Stimulated activated naive CD4-positive, alpha-beta T cell (primary cell): ENCODE measurements around the gene ERC2.

Experiments
- DNase-seq, 6 experiments: peaks; one replicate each; lab custom pipeline; 2025; lab: John Stamatoyannopoulos, UW

The ERC2 gene

DNA sequence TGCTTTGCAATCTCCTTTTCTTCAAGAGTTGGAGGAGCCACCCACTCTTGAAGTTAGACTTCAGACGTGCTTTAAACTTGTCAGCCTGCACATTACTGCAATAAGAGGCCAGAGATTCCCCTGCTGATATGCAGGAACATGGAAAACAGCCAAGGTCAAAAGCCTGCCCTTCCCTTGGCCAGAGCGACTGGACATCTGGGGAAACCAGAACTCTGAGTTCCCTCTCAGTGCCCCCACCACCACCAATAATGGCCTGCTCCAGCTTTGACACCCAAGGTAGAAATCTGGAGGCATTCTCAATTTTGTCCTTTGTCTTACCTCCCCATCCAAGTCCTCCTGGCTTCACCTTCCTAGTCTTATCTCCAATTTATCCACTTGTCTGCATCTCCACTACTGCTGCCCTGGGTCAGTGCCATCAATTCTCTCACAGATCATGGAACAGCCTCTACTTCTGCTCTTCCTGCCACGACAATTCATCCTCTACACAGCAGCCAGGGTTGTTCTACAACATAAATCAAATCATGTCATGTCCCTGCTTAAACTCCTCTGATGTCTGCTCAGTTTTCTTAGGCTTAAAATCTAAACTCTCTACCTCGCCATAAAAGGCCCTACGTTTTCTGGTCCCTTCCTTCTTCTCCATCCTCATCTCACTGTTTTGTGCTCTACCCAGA lies 789.6 kb downstream of the ERC2 start:
- no peak for DNase-seq

- no peak for DNase-seq
Observed at GRCh38 chr3:55676643-55677042, 791.6 kb downstream of the ERC2 start.

- DNase-seq, result no peak
Observed at GRCh38 chr3:55675478-55675877, 792.8 kb downstream of the ERC2 start.

DNA sequence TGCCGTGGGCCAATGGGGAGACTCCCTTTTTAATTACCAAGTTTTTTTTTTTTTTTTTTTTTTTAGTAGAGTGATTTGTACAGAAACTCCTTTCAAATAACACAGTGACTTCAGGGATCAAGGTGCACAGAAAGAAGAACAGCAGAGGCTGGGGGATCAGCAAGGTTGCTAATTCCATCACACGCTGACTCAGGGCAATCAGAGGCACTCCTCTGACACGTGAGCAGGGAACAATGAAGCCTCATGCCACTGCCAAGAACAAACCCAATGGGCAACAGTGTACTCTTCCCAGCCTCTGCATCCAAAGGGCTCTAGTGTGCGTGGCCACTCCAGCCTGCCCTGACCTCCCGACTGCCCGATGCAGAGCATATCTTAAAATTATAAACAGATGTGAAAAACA lies 794.5 kb downstream of the ERC2 start:
- DNase-seq, result no peak

GRCh38 chr3:55669133-55669532 lies 799.1 kb downstream of the ERC2 start:
- DNase-seq, result no peak

GRCh38 chr3:55668359-55668758 lies 799.9 kb downstream of the ERC2 start:
- no peak for DNase-seq

DNA sequence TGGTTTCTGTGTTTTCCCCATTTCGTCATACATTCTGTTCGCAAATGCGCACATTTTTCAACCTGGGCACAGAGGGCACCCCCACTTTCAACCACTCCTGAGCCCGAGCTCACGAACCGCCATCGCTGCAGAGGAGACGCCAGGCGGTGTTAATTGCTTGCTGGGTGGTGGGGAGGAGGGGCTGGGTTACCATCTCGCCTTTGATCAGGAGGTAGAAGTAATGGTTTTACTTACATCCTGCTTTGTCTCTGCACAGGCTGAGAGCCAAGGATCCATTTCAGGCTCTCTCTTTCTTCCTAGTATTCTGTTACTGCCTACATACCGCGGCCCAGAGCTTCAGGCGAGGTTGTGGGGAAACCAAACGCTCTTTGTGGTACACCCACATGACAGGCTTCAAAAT lies 803.9 kb downstream of the ERC2 start:
- DNase-seq, result peak; percentile 2 to 31 (median 27)

- no peak for DNase-seq
Observed at GRCh38 chr3:55662683-55663082, 805.6 kb downstream of the ERC2 start.

DNA sequence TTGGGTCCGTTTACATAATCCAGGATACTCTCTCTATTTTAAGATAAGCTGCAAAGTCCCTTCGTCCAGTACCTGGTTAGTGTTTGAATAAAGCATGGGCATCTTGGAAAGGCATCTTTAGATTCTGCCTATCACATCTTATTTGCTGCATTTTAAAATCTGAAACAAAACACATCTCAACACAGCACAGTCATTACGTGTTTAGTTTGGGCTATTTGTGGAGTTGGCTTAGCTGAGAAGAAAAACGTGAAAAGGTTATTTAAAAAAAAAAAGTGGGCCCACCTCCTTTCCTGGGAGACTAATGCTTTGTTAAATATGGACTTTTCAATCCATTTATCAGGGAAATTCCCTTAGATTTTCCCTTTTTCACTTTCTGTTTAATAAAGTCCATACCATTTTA lies 806.7 kb downstream of the ERC2 start:
- no peak for DNase-seq

DNA sequence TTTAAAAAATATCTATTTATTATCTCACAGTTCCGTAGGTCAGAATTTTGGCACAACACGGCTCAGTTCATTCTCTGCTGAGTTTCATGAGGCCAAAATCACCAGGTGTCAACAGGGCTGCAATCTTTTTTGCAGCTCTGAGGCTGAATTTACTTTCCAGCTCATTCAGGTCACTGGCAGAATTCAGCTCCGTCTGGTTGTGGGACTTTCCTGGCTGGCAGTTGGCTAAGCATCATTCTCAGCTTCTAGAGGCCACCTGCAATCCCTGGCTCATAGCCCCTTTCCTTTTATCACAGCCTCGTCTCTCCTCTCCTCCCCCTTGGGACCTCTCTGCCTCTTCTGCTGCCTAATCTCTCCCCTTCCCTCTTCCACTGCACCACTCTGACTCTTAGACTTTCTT lies 807.1 kb downstream of the ERC2 start:
- no peak for DNase-seq

DNA sequence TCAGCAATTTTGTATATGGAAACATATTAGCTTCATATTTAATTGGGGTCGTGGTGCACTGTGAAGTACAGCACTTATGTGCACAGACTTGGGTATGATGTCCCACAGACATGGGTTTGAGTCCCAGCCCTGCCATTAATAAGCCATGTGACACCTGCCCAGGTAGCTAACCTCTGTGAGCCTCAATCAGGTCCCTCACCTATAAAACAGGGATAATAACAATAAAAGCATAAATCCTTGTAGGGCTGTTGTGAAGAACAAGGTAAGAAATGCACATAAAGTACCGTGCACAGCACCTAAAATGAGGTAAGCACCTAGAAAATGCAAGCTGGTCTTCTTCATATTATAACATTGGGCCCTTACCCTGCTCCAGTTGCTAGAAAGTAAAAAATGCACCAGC lies 807.6 kb downstream of the ERC2 start:
- no peak for DNase-seq

- no peak for DNase-seq
Observed at GRCh38 chr3:55659701-55660100, 808.6 kb downstream of the ERC2 start.

- no peak for DNase-seq
Observed at GRCh38 chr3:55658690-55659562, 809.3 kb downstream of the ERC2 start.

- DNase-seq, result no peak
Observed at GRCh38 chr3:55658270-55658669, 810.0 kb downstream of the ERC2 start.

- DNase-seq, result no peak
Observed at GRCh38 chr3:55655544-55655943, 812.7 kb downstream of the ERC2 start.

- peak in 2 of 6 experiments; percentile 12 to 17 for DNase-seq
Observed at GRCh38 chr3:55654123-55654760, 814.0 kb downstream of the ERC2 start.

GRCh38 chr3:55651011-55651410 lies 817.3 kb downstream of the ERC2 start:
- no peak for DNase-seq

- no peak for DNase-seq
Observed at GRCh38 chr3:55650011-55650410, 818.3 kb downstream of the ERC2 start.

GRCh38 chr3:55649554-55649953 lies 818.7 kb downstream of the ERC2 start:
- no peak for DNase-seq

DNA sequence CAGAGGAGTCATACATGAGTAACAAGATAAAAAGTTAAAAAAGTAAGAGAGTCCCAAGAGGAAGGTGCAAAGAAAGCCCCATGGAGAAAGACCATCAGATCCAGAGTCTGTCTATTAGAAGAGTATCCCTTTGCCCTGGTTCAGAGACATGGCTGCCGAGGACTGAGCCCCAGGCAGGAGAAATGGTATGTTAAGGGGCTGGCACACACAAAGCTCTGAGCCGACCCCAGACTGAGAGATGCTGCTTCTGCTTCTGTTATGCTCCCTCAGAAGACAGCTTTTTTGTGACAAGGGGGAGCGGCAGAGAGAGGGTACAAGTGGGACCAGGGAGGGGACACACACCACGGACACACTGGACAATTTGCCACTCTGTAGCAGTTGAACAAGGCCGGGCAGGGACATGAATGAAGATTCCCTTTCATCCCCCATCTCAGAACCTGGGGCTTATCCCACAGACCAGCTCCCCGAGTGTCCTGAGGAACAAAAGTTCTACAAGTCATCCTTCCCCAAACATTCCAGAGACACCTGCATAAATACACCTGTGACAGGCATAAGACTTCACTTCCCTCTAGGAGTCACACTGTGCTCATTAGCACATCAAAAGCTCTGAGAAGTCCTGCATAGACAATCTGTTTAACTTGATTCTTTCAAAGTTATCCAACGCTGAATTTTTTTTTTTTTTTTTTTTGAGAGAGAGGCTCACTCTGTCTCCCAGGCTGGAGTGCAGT lies 819.5 kb downstream of the ERC2 start:
- DNase-seq, result no peak

- DNase-seq, result no peak
Observed at GRCh38 chr3:55647670-55648069, 820.6 kb downstream of the ERC2 start.

GRCh38 chr3:55647063-55647462 lies 821.2 kb downstream of the ERC2 start:
- DNase-seq, result no peak
